Vagina (tissue), 2 donors: ENCODE data around the gene BOLA1.
"Not testable (repeated sequence)": the region's sequence is repeated elsewhere in the genome, so short reads cannot be mapped to it uniquely, and the experiment has no call there.

Source experiments
- POLR2A ChIP-seq, 2 donors: fragments of 450-650 bp; IDR thresholded peaks; one replicate each; pipeline ENCODE4 v1.6.1; 2017; ENCODE audit warnings: antibody characterized with exemption in 2 of 2, mild to moderate bottlenecking in 2 of 2, moderate library complexity in 2 of 2
- POLR2AphosphoS5 ChIP-seq, 2 donors: sonication (generic); formaldehyde crosslinking; IDR thresholded peaks; one replicate each; pipeline ENCODE4 v1.9.0; 2017; ENCODE audit warnings: antibody characterized with exemption in 2 of 2, mild to moderate bottlenecking in 2 of 2, low read depth in 1 of 2; ENCODE audit not compliant: insufficient read depth in 1 of 2
- TF ChIP-seq, protein P1 (sequence below), 3 experiments: fragments of 450-650 bp in 2 of 3; fragments of 200-600 bp in 1 of 3; sonication (generic) in 1 of 3; IDR thresholded peaks; one replicate each; pipeline ENCODE4 v1.5.1; 2017 to 2019; ENCODE audit warnings: antibody characterized with exemption in 3 of 3, mild to moderate bottlenecking in 2 of 3, moderate library complexity in 2 of 3

DNA sequence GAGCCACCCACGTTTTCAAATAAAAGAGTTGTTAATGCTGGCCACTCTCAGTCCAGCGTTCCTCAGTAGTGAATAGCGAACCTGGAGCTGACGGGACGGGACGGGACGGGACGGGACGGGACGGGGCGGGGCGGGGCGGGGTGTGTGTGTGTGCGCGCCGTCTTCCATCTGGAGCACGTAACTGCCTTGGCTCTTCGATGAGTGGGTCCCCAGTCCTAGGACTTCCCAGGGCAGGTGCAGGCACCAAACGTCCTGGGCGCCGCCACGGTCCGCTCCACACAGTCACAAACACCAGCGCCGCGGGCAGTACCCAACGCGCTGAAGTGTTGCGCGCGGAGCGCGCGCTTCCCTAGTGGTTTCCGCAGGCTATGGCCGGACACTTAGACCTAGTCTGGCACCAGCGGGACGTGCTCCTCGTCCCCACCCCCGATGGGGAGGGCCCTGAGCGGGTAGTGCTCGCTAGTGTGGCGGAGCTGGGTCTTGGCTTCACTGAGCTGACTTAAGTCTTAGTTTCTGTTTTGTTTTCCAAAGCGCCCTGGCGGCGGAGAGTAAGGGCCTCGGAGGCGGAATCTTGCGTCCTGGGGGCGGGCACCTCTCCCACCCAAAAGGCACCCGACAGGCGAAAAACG, 47.7 kb upstream of the BOLA1 start:
- TF ChIP-seq, protein P1, sequence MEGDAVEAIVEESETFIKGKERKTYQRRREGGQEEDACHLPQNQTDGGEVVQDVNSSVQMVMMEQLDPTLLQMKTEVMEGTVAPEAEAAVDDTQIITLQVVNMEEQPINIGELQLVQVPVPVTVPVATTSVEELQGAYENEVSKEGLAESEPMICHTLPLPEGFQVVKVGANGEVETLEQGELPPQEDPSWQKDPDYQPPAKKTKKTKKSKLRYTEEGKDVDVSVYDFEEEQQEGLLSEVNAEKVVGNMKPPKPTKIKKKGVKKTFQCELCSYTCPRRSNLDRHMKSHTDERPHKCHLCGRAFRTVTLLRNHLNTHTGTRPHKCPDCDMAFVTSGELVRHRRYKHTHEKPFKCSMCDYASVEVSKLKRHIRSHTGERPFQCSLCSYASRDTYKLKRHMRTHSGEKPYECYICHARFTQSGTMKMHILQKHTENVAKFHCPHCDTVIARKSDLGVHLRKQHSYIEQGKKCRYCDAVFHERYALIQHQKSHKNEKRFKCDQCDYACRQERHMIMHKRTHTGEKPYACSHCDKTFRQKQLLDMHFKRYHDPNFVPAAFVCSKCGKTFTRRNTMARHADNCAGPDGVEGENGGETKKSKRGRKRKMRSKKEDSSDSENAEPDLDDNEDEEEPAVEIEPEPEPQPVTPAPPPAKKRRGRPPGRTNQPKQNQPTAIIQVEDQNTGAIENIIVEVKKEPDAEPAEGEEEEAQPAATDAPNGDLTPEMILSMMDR (IDR thresholded peaks at IDR 0.05): not testable (repeated sequence)
- TF ChIP-seq POLR2A (IDR thresholded peaks at IDR 0.05); POLR2AphosphoS5 (IDR thresholded peaks at IDR 0.05; ENCODE audit: insufficient read depth in 1 of 2, low read depth in 1 of 2): not testable (repeated sequence)
